Measurements from ENCODE around the gene WDR26.
"Not testable (repeated sequence)": the region's sequence is repeated elsewhere in the genome, so short reads cannot be mapped to it uniquely, and the experiment has no call there.

WDR26 gene

GRCh38 chr1:224433701-224434672, 610 bp downstream of the WDR26 start:
- peak overlapping the region; percentile 74 for H3K4me3 ChIP-seq (ENCODE audit: extremely low read depth, insufficient read depth, low read length, poor library complexity, severe bottlenecking)
- H3K9me3 ChIP-seq (ENCODE audit: control insufficient read depth, low read length): no peaks in the 10 kb centered on the region
- peaks cover 6% of the 10 kb centered on the region for H3K36me3 ChIP-seq (ENCODE audit: control insufficient read depth, insufficient read depth, low read length)
- WGBS, 2 experiments (ENCODE audit: insufficient coverage in 2 of 2): 0 to 1% methylated on average over 16 to 27 of the region's 88 CpGs
- peaks cover 7% of the 10 kb centered on the region for H3K4me1 ChIP-seq (ENCODE audit: control insufficient read depth, insufficient read depth, low read length, poor library complexity, severe bottlenecking)
- H3K27ac ChIP-seq (ENCODE audit: low read depth, low read length, severe bottlenecking): peak overlapping the region; percentile 62

DNA sequence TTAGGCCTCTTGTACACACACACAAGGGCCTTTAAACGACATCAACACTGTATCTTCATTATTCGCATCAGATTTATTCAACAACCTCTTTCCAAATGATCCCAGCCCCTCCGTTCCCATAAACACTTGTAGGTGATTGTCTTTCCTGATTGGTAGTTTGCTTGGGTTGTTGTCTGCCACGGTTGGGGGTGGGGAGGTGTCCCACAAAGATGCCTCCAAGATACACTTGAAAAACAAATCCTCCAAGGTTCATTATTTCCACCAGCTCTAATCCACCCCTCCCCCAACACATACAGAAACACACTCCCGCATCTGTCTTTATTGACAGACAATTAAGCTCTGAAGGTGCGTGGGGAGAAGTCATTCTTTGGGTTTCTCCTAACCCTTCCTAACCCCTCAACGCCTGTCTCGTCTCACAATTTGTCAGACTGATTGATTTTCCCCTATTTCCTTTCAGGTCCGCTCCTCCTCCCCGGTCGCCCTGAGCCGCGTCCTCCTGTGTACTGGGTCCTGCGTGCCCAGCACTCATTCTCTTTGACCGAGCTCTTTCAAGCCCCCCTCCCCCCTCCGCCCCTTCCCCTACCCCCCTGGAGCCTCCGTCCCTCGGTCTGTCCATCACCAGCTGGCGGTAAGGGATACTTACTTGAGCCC, 1.4 kb downstream of the WDR26 start:
- peak overlapping the region; percentile 74 for H3K4me3 ChIP-seq (ENCODE audit: extremely low read depth, insufficient read depth, low read length, poor library complexity, severe bottlenecking)
- peaks cover 10% of the 10 kb centered on the region for H3K36me3 ChIP-seq (ENCODE audit: control insufficient read depth, insufficient read depth, low read length)
- peak overlapping the region; percentile 62 for H3K27ac ChIP-seq (ENCODE audit: low read depth, low read length, severe bottlenecking)
- no peaks in the 10 kb centered on the region for H3K9me3 ChIP-seq (ENCODE audit: control insufficient read depth, low read length)
- 0% methylated on average over 2 to 11 of the region's 19 CpGs for WGBS, 2 experiments (ENCODE audit: insufficient coverage in 2 of 2)
- H3K4me1 ChIP-seq (ENCODE audit: control insufficient read depth, insufficient read depth, low read length, poor library complexity, severe bottlenecking): peaks cover 4% of the 10 kb centered on the region

DNA sequence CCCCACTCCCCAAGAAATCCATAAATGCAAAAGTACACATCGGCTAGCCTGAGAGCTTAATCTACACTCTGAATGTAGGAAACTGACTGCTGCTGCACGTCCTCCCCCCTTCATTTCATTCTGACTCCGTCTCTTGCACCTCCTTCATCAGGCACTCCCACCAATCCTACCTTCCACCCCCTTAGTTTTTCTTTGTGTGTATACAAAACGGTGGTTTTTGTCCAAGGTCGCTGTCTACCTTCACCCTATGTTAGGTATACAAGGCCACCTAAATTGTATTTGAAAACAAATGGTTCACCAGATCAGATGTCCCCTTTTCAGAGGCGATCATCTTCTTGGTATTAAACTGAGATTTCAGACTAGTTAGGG, 1.9 kb downstream of the WDR26 start:
- Histone ChIP-seq H3K27ac (ENCODE audit: low read depth, low read length, severe bottlenecking) (peak overlapping the region; percentile 7), H3K4me3 (ENCODE audit: extremely low read depth, insufficient read depth, low read length, poor library complexity, severe bottlenecking) (peak overlapping the region; percentile 74), H3K9me3 (ENCODE audit: control insufficient read depth, low read length) (no peaks in the 10 kb centered on the region), H3K4me1 (ENCODE audit: control insufficient read depth, insufficient read depth, low read length, poor library complexity, severe bottlenecking) (peaks cover 4% of the 10 kb centered on the region), H3K36me3 (ENCODE audit: control insufficient read depth, insufficient read depth, low read length) (peaks cover 14% of the 10 kb centered on the region)
- 14 to 18% methylated on average over 3 to 4 of the region's 6 CpGs for WGBS, 2 experiments (ENCODE audit: insufficient coverage in 2 of 2)

- Histone ChIP-seq H3K4me3 (ENCODE audit: extremely low read depth, insufficient read depth, low read length, poor library complexity, severe bottlenecking) (peak overlapping the region; percentile 74), H3K36me3 (ENCODE audit: control insufficient read depth, insufficient read depth, low read length) (peaks cover 18% of the 10 kb centered on the region), H3K9me3 (ENCODE audit: control insufficient read depth, low read length) (no peaks in the 10 kb centered on the region), H3K27ac (ENCODE audit: low read depth, low read length, severe bottlenecking) (peak overlapping the region; percentile 7), H3K4me1 (ENCODE audit: control insufficient read depth, insufficient read depth, low read length, poor library complexity, severe bottlenecking) (peaks cover 4% of the 10 kb centered on the region)
- no CpG with 5 or more reads among the region's 2 CpGs for WGBS, 2 experiments (ENCODE audit: insufficient coverage in 2 of 2)
Observed at GRCh38 chr1:224432146-224432545, 2.5 kb downstream of the WDR26 start.

DNA sequence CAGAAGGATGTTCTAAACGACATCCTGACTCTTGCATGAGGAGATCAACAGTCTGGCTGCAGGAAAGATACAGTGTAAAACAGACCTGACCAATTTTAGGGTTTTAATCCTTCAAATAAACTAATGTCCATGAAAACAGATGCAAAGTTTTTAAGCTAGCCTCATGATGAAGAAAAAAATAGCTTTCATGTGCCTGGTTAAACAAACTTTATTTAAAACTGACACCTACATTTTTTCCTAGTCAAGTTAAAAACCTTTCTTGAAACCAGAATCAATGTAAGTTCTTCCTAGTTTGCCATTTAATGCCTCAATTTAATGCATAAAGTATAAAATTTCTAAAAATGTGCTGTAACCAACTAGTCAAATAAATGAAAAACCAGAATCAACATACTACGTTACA, 2.9 kb downstream of the WDR26 start:
- WGBS, 2 experiments (ENCODE audit: insufficient coverage in 2 of 2): 40% methylated on average over 1 of the region's 2 CpGs; no CpG with 5 or more reads in 1 of the 2 experiments
- Histone ChIP-seq H3K4me3 (ENCODE audit: extremely low read depth, insufficient read depth, low read length, poor library complexity, severe bottlenecking) (peak overlapping the region; percentile 74), H3K27ac (ENCODE audit: low read depth, low read length, severe bottlenecking) (peak overlapping the region; percentile 23), H3K4me1 (ENCODE audit: control insufficient read depth, insufficient read depth, low read length, poor library complexity, severe bottlenecking) (peaks cover 4% of the 10 kb centered on the region), H3K9me3 (ENCODE audit: control insufficient read depth, low read length) (no peaks in the 10 kb centered on the region), H3K36me3 (ENCODE audit: control insufficient read depth, insufficient read depth, low read length) (peaks cover 20% of the 10 kb centered on the region)

DNA sequence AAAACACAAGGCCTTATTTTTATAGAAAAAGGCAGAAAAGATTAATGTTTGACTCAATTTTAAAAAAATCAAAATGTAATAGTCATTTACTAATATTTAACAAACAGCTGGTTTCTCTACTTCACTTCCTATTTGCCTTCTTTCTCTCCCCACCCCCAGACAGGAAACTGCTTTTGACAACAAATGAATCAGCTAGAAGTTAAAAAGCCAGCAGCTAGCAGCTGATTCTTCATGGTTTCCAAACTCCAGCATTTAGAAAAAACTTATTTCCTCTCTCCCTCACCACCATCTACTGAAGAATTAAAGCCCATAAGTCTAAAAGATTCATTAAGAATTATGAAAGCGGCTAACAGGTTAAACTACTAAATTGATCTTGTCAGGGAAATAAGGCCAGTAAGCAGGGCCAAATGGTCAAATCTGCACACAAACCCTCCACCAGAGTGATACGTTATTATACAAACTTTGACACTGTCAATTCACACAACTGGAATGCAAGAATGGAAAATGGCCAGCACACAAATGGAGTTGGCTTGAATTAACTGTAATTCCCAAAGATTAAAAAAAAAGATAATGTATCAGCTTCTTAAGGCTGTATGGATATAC, 4.0 kb downstream of the WDR26 start:
- no peaks in the 10 kb centered on the region for H3K9me3 ChIP-seq (ENCODE audit: control insufficient read depth, low read length)
- peaks cover 25% of the 10 kb centered on the region for H3K36me3 ChIP-seq (ENCODE audit: control insufficient read depth, insufficient read depth, low read length)
- H3K4me3 ChIP-seq (ENCODE audit: extremely low read depth, insufficient read depth, low read length, poor library complexity, severe bottlenecking): peak overlapping the region; percentile 9
- 40% methylated on average over 1 of the region's 2 CpGs; no CpG with 5 or more reads in 1 of the 2 experiments for whole genome bisulfite sequencing, 2 experiments (ENCODE audit: insufficient coverage in 2 of 2)
- peak overlapping the region; percentile 73 for H3K27ac ChIP-seq (ENCODE audit: low read depth, low read length, severe bottlenecking)
- peaks cover 4% of the 10 kb centered on the region for H3K4me1 ChIP-seq (ENCODE audit: control insufficient read depth, insufficient read depth, low read length, poor library complexity, severe bottlenecking)

DNA sequence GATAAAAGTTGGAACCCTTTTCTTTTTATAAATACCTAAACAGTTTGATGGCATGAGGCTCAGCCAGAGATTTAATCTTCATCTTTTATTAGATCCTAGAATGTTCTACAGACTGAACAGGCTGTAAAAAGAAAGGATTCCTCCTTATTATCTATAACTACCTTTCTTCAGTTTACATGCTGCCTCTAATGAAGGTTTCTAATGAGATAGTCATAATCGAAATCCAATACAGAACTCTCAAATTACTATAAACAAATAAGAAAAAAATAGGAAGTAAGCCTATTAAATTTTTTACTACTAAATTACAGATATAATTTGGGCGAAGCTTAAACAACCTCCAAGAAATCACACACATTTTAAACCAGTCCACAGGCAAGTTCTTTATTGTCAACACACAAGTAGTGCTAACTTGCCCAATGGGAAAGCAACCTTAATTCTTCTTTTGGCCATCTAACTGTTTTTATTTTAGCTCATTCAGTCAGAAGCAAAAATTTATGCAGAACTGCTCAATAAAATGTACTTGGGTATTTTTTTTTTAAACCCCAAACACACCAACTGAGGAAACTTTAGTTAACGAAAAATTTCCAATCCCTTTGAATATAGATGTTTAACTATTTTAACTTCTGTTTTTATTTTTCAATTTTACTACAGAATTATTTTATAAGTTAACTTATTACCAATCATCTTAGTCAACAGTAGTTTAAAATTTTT, 4.8 kb downstream of the WDR26 start:
- Histone ChIP-seq H3K4me1 (ENCODE audit: control insufficient read depth, insufficient read depth, low read length, poor library complexity, severe bottlenecking) (peaks cover 4% of the 10 kb centered on the region), H3K9me3 (ENCODE audit: control insufficient read depth, low read length) (no peaks in the 10 kb centered on the region), H3K36me3 (ENCODE audit: control insufficient read depth, insufficient read depth, low read length) (peaks cover 33% of the 10 kb centered on the region), H3K27ac (ENCODE audit: low read depth, low read length, severe bottlenecking) (no peak overlapping the region), H3K4me3 (ENCODE audit: extremely low read depth, insufficient read depth, low read length, poor library complexity, severe bottlenecking) (no peak overlapping the region)
- no CpG with 5 or more reads among the region's 3 CpGs for WGBS, 2 experiments (ENCODE audit: insufficient coverage in 2 of 2)

GRCh38 chr1:224428713-224429112, 5.9 kb downstream of the WDR26 start:
- 86 to 98% methylated on average over 5 to 7 of the region's 7 CpGs for WGBS, 2 experiments (ENCODE audit: insufficient coverage in 2 of 2)
- peaks cover 44% of the 10 kb centered on the region for H3K36me3 ChIP-seq (ENCODE audit: control insufficient read depth, insufficient read depth, low read length)
- H3K4me1 ChIP-seq (ENCODE audit: control insufficient read depth, insufficient read depth, low read length, poor library complexity, severe bottlenecking): not testable (repeated sequence)

GRCh38 chr1:224427346-224427745, 7.3 kb downstream of the WDR26 start:
- peaks cover 4% of the 10 kb centered on the region for H3K4me1 ChIP-seq (ENCODE audit: control insufficient read depth, insufficient read depth, low read length, poor library complexity, severe bottlenecking)
- no peak overlapping the region for H3K4me3 ChIP-seq (ENCODE audit: extremely low read depth, insufficient read depth, low read length, poor library complexity, severe bottlenecking)
- peaks cover 57% of the 10 kb centered on the region for H3K36me3 ChIP-seq (ENCODE audit: control insufficient read depth, insufficient read depth, low read length)
- H3K9me3 ChIP-seq (ENCODE audit: control insufficient read depth, low read length): no peaks in the 10 kb centered on the region
- no CpG with 5 or more reads among the region's 1 CpG for WGBS, 2 experiments (ENCODE audit: insufficient coverage in 2 of 2)
- no peak overlapping the region for H3K27ac ChIP-seq (ENCODE audit: low read depth, low read length, severe bottlenecking)

More at GRCh38 chr1:224428713-224429112, 5.9 kb downstream of the WDR26 start:
- H3K4me3 ChIP-seq (ENCODE audit: extremely low read depth, insufficient read depth, low read length, poor library complexity, severe bottlenecking); H3K9me3 ChIP-seq (ENCODE audit: control insufficient read depth, low read length); H3K27ac ChIP-seq (ENCODE audit: low read depth, low read length, severe bottlenecking): not testable (repeated sequence)

DNA sequence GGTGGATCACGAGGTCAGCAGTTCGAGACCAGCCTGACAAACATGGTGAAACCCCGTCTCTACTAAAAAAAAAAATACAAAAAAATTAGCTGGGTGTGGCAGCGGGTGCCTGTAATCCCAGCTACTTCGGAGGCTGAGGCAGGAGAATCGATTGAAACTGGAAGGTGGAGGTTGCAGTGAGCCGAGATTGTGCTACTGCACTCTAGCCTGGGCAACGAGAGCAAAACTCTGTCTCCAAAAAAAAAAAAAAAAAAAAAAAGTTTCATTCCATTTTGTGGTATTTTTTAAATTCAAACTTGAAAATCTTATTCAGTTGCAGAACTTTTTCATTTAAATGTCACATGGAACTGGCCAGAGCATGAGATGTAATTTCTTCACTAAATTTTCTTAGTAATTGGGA, 7.7 kb downstream of the WDR26 start:
- peaks cover 62% of the 10 kb centered on the region for H3K36me3 ChIP-seq (ENCODE audit: control insufficient read depth, insufficient read depth, low read length)
- not testable (repeated sequence) for H3K4me1 ChIP-seq (ENCODE audit: control insufficient read depth, insufficient read depth, low read length, poor library complexity, severe bottlenecking); H3K4me3 ChIP-seq (ENCODE audit: extremely low read depth, insufficient read depth, low read length, poor library complexity, severe bottlenecking); H3K9me3 ChIP-seq (ENCODE audit: control insufficient read depth, low read length); H3K27ac ChIP-seq (ENCODE audit: low read depth, low read length, severe bottlenecking)
- WGBS, 2 experiments (ENCODE audit: insufficient coverage in 2 of 2): 96 to 100% methylated on average over 5 to 6 of the region's 8 CpGs
